ENCODE results near the gene SLC66A2. TPM values are rescaled to one million over a fixed set of nuclear protein-coding genes. Genes with fewer than 3 reads are reported as not detected.

SLC66A2 gene
- total and polyA plus RNA-seq, 7 donors = 27.3 to 59.4 (median 33.2) TPM

DNA sequence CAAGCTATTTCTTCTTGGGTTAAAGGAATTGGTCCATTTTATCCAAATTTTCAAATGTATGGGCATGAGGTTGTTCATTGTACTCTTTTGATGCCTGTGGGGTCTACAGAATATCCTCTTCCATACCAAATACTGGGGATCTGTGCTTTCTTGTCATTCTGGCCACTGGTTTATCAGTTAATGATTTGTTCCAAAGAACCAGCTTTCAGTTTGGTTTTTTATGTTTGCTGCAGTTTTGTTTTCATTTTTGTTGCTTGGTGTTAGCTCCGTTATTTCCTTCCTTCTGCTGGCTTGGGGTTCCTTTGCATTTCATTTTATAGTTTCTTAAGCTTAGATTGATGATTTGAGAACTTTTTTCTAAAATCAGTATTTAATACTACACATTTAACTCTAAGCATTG lies 45.5 kb downstream of the SLC66A2 start:
- H3K4me3 ChIP-seq = no peak overlapping the region
- peaks cover 0 to 25% (median 17%) of the 10 kb centered on the region in 4 donors for H3K36me3 ChIP-seq
- no peak for DNase-seq
- intact Hi-C loops (cut with DNase I) = no loop called here
- TF ChIP-seq EP300 (IDR thresholded peaks at IDR 0.05) = no peak
- no peak for TF ChIP-seq POLR2A (IDR thresholded peaks at IDR 0.05)
- TF ChIP-seq, protein P1, sequence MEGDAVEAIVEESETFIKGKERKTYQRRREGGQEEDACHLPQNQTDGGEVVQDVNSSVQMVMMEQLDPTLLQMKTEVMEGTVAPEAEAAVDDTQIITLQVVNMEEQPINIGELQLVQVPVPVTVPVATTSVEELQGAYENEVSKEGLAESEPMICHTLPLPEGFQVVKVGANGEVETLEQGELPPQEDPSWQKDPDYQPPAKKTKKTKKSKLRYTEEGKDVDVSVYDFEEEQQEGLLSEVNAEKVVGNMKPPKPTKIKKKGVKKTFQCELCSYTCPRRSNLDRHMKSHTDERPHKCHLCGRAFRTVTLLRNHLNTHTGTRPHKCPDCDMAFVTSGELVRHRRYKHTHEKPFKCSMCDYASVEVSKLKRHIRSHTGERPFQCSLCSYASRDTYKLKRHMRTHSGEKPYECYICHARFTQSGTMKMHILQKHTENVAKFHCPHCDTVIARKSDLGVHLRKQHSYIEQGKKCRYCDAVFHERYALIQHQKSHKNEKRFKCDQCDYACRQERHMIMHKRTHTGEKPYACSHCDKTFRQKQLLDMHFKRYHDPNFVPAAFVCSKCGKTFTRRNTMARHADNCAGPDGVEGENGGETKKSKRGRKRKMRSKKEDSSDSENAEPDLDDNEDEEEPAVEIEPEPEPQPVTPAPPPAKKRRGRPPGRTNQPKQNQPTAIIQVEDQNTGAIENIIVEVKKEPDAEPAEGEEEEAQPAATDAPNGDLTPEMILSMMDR (IDR thresholded peaks at IDR 0.05) = no peak
- no peak for TF ChIP-seq POLR2AphosphoS5 (IDR thresholded peaks at IDR 0.05)
- whole genome bisulfite sequencing, 2 donors = 74 to 76% methylated on average over 1 of the region's 1 CpG
- H3K9me3 ChIP-seq = no peaks in the 10 kb centered on the region
- H3K27ac ChIP-seq = no peak overlapping the region
- no peaks in the 10 kb centered on the region for H3K4me1 ChIP-seq
- no peaks in the 10 kb centered on the region for H3K27me3 ChIP-seq

DNA sequence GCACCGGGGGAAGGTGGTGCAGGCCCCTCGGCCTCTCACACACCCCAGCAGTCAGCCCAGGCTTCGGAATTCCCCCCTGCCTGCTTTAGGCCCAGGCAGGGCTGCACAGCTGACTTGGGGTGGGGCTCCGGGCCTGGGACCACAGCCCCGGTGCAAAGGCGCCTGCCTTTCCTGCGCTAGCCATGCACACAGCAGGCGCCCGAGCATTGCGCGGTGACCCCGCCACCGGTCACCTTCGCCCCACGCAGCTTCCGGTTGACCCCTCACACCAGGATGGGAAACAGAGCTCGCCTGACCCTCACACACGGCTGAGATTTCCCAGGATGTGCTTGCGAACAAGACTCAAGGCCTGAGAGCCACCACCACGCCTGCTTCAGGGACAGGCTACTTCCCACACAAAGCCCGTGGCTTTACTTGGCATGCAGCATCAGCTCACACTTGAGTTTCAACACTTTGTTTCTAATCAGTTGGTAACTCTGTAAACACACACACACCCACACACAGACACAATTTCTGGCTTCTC lies 46.0 kb downstream of the SLC66A2 start:
- Histone ChIP-seq H3K36me3 (peaks cover 0 to 25% (median 17%) of the 10 kb centered on the region in 4 donors), H3K4me1 (no peaks in the 10 kb centered on the region), H3K27ac (no peak overlapping the region), H3K4me3 (no peak overlapping the region), H3K9me3 (no peaks in the 10 kb centered on the region), H3K27me3 (no peaks in the 10 kb centered on the region)
- intact Hi-C loops (cut with DNase I) = no loop called here
- no peak for DNase-seq
- TF ChIP-seq POLR2AphosphoS5 (IDR thresholded peaks at IDR 0.05) (no peak), POLR2A (IDR thresholded peaks at IDR 0.05) (no peak), EP300 (IDR thresholded peaks at IDR 0.05) (no peak)
- TF ChIP-seq, protein P1 (IDR thresholded peaks at IDR 0.05) = no peak
- 94% methylated on average over 21 of the region's 21 CpGs for WGBS, 2 donors

GRCh38 chr18:79904357-79905147 lies 46.9 kb downstream of the SLC66A2 start:
- WGBS, 2 donors = 96% methylated on average over 27 of the region's 27 CpGs
- TF ChIP-seq POLR2AphosphoS5 (IDR thresholded peaks at IDR 0.05) (no peak), POLR2A (IDR thresholded peaks at IDR 0.05) (no peak), EP300 (IDR thresholded peaks at IDR 0.05) (no peak)
- TF ChIP-seq, protein P1 (IDR thresholded peaks at IDR 0.05) = no peak
- peaks cover 0 to 25% (median 17%) of the 10 kb centered on the region in 4 donors for H3K36me3 ChIP-seq
- peaks cover 0 to 2% (median 0%) of the 10 kb centered on the region in 3 donors for H3K27me3 ChIP-seq
- H3K27ac ChIP-seq = no peak overlapping the region
- no peaks in the 10 kb centered on the region for H3K4me1 ChIP-seq
- intact Hi-C loops (cut with DNase I) = no loop called here
- H3K4me3 ChIP-seq = no peak overlapping the region
- DNase-seq = peak; percentile 60
- H3K9me3 ChIP-seq = no peaks in the 10 kb centered on the region

GRCh38 chr18:79903787-79904356 lies 47.6 kb downstream of the SLC66A2 start:
- H3K9me3 ChIP-seq = peaks cover 3 to 6% (median 4%) of the 10 kb centered on the region in 4 donors
- no peak overlapping the region for H3K27ac ChIP-seq
- peak; percentile 50 for DNase-seq
- no peak overlapping the region for H3K4me3 ChIP-seq
- H3K4me1 ChIP-seq = no peaks in the 10 kb centered on the region
- H3K27me3 ChIP-seq = peaks cover 0 to 3% (median 2%) of the 10 kb centered on the region in 3 donors
- 96 to 97% methylated on average over 25 of the region's 25 CpGs for WGBS, 2 donors
- TF ChIP-seq, protein P1 (IDR thresholded peaks at IDR 0.05) = no peak
- TF ChIP-seq EP300 (IDR thresholded peaks at IDR 0.05) (no peak), POLR2A (IDR thresholded peaks at IDR 0.05) (no peak), POLR2AphosphoS5 (IDR thresholded peaks at IDR 0.05) (no peak)
- peaks cover 0 to 25% (median 17%) of the 10 kb centered on the region in 4 donors for H3K36me3 ChIP-seq
- intact Hi-C loops (cut with DNase I) = no loop called here

Measured in sigmoid colon (tissue), 7 donors.